ENCODE results near the gene SGTA. TPM values are rescaled to one million over a fixed set of nuclear protein-coding genes. Genes with fewer than 3 reads are reported as not detected.

Gene SGTA
- total RNA-seq, 1 experiment from 2014 or later = 85.7 TPM

- no peaks in the 10 kb centered on the region for H3K9me3 ChIP-seq (ENCODE audit: control insufficient read depth, insufficient read depth, low read depth, low read length)
- DNase-seq (ENCODE audit: low read depth, low spot score) = no peak
- TF ChIP-seq CTCF (IDR thresholded peaks at IDR 0.05) (no peak), POLR2AphosphoS5 (IDR thresholded peaks at IDR 0.05; ENCODE audit: low read depth, low read length) (no peak), TCF7L2 (IDR thresholded peaks at IDR 0.05; ENCODE audit: low read depth, low read length) (no peak)
- intact Hi-C loops (cut with micrococcal nuclease; ENCODE audit: unreplicated experiment) (no loop called here), in situ Hi-C loops (cut with HindIII; ENCODE audit: low pct_unique_long_range_greater_than_20kb, low sequenced_read_pairs) (no loop called here)
- H3K4me1 ChIP-seq (ENCODE audit: control insufficient read depth, insufficient read depth, low read length) = no peaks in the 10 kb centered on the region
- POLR2A ChIA-PET = no interaction called here
- CTCF ChIA-PET = no interaction called here
- no peak for ATAC-seq
- BruUV-seq (replicated peaks) = no TSS peak
- no peaks in the 10 kb centered on the region for H3K27me3 ChIP-seq (ENCODE audit: control insufficient read depth, insufficient read depth, low read length)
- H3K27ac ChIP-seq (ENCODE audit: low read length) = no peak overlapping the region
- H3K36me3 ChIP-seq (ENCODE audit: control insufficient read depth, insufficient read depth, low read length) = no peaks in the 10 kb centered on the region
- H3K4me3 ChIP-seq (ENCODE audit: low read depth in 2 of 2, low read length in 2 of 2) = no peak overlapping the region
These were observed 8.0 kb downstream of the SGTA start for GRCh38 chr19:2774953-2775555.

- no peaks in the 10 kb centered on the region for H3K9me3 ChIP-seq (ENCODE audit: control insufficient read depth, insufficient read depth, low read depth, low read length)
- H3K4me3 ChIP-seq (ENCODE audit: low read depth in 2 of 2, low read length in 2 of 2) = no peak overlapping the region
- ChIA-PET POLR2A (no interaction called here), CTCF (interaction anchor here (0.6 kb wide), 1 partner anchor 25 kb away, joined by 3 read pairs; no protein-coding TSS in a partner anchor)
- TF ChIP-seq CTCF (IDR thresholded peaks at IDR 0.05) (no peak), SIN3A (IDR thresholded peaks at IDR 0.05; ENCODE audit: borderline replicate concordance, insufficient read depth, low read depth, low read length) (no peak), REST (IDR thresholded peaks at IDR 0.05; ENCODE audit: insufficient read depth in 1 of 2, low read depth in 2 of 2, low read length in 1 of 2) (no peak), POLR2AphosphoS5 (IDR thresholded peaks at IDR 0.05; ENCODE audit: low read depth, low read length) (no peak), TCF7L2 (IDR thresholded peaks at IDR 0.05; ENCODE audit: low read depth, low read length) (no peak)
- no peaks in the 10 kb centered on the region for H3K27me3 ChIP-seq (ENCODE audit: control insufficient read depth, insufficient read depth, low read length)
- intact Hi-C loops (cut with micrococcal nuclease; ENCODE audit: unreplicated experiment) = no loop called here
- in situ Hi-C loops (cut with HindIII; ENCODE audit: low pct_unique_long_range_greater_than_20kb, low sequenced_read_pairs) = no loop called here
- ATAC-seq (no peak), DNase-seq (ENCODE audit: low read depth, low spot score) (no peak)
- H3K4me1 ChIP-seq (ENCODE audit: control insufficient read depth, insufficient read depth, low read length) = no peaks in the 10 kb centered on the region
- no peaks in the 10 kb centered on the region for H3K36me3 ChIP-seq (ENCODE audit: control insufficient read depth, insufficient read depth, low read length)
- no TSS peak for BruUV-seq (replicated peaks)
- no peak overlapping the region for H3K27ac ChIP-seq (ENCODE audit: low read length)
These were observed 8.9 kb downstream of the SGTA start for GRCh38 chr19:2774083-2774679.
